ENCODE measurements around the gene DIDO1. TPM values are rescaled to one million over a fixed set of nuclear protein-coding genes. Genes with fewer than 3 reads are reported as not detected.

Gene DIDO1
- total RNA-seq, 1 experiment from 2014 or later = 85.9 TPM

GRCh38 chr20:62898093-62898964 lies 28.0 kb downstream of the DIDO1 start:
- Mint-ChIP-seq H3K4me1 (peaks cover 32 to 37% of the 10 kb centered on the region in 2 experiments), H3K9me3 (no peaks in the 10 kb centered on the region; a peak in 1 of 5 replicates), H3K27ac (peak overlapping the region in 2 of 3 experiments; percentile 17 to 37; a peak in 2 of 7 replicates), H3K4me3 (no peak overlapping the region), H3K36me3 (ENCODE audit: insufficient read depth in 1 of 3, low read depth in 3 of 3) (peaks cover 23 to 56% (median 29%) of the 10 kb centered on the region in 3 experiments; a peak in 6 of 7 replicates), H3K27me3 (ENCODE audit: low read depth) (no peaks in the 10 kb centered on the region)
- H3K27ac ChIP-seq (ENCODE audit: insufficient read length, low read depth, low read length) = no peak overlapping the region
- no peak overlapping the region for H4K91ac ChIP-seq (ENCODE audit: insufficient read length, low read depth, low read length)
- no peak overlapping the region for H3K23ac ChIP-seq (ENCODE audit: insufficient read length, low read depth, low read length)
- TF ChIP-seq CTCF (conservative IDR thresholded peaks at IDR 0.05) = no peak
- H3K9ac ChIP-seq (ENCODE audit: extremely low read depth, insufficient read length, low read length) = no peak overlapping the region
- H2AFZ ChIP-seq (ENCODE audit: low read length) = no peak overlapping the region
- H2BK15ac ChIP-seq (ENCODE audit: low read depth, low read length) = no peak overlapping the region
- WGBS (ENCODE audit: extremely low coverage, insufficient read length, low lambda C conversion rate) = no CpG with 5 or more reads among the region's 16 CpGs
- no peaks in the 10 kb centered on the region for H4K20me1 ChIP-seq (ENCODE audit: control insufficient read depth, insufficient read depth, insufficient read length)
- no peaks in the 10 kb centered on the region for H3K79me1 ChIP-seq (ENCODE audit: insufficient read depth, low read depth, low read length, poor library complexity, severe bottlenecking)
- H3K4ac ChIP-seq (ENCODE audit: low read depth, low read length) = no peak overlapping the region
- H3K56ac ChIP-seq (ENCODE audit: insufficient read length, low read depth, low read length) = no peak overlapping the region
- no peaks in the 10 kb centered on the region for H3K23me2 ChIP-seq (ENCODE audit: insufficient read length, low read depth, low read length, poor library complexity, severe bottlenecking)
- no peak overlapping the region for H4K5ac ChIP-seq (ENCODE audit: insufficient read length, low read depth, low read length)
- H2BK20ac ChIP-seq (ENCODE audit: low read depth, low read length, poor library complexity, severe bottlenecking) = no peak overlapping the region
- H3K14ac ChIP-seq (ENCODE audit: insufficient read depth, low read length) = no peak overlapping the region
- no peak overlapping the region for H3K4me2 ChIP-seq (ENCODE audit: insufficient read depth, insufficient read length, low read length)
- no peak overlapping the region for H3T11ph ChIP-seq (ENCODE audit: low read length)
- H3K4me1 ChIP-seq (ENCODE audit: insufficient read depth, low read length) = no peaks in the 10 kb centered on the region; the same call in 1 of the 2 replicates
- no peak overlapping the region for H2BK12ac ChIP-seq (ENCODE audit: insufficient read length, low read depth, low read length)
- no peaks in the 10 kb centered on the region for H3K79me2 ChIP-seq (ENCODE audit: insufficient read depth, low read length)
- H4K8ac ChIP-seq (replicated peaks; ENCODE audit: insufficient read length, low read depth, low read length) = no peak overlapping the region
- H3K9me3 ChIP-seq (ENCODE audit: control insufficient read depth, low read depth, low read length) = no peaks in the 10 kb centered on the region
- no peak overlapping the region for H2AK5ac ChIP-seq (ENCODE audit: insufficient read length, low read length)
- no peak for DNase-seq
- H3K18ac ChIP-seq (ENCODE audit: insufficient read length, low read depth, low read length) = no peak overlapping the region
- H3K27me3 ChIP-seq (ENCODE audit: insufficient read depth, low read length) = no peaks in the 10 kb centered on the region
- H2BK5ac ChIP-seq (ENCODE audit: insufficient read length, low read length) = no peak overlapping the region
- H2BK120ac ChIP-seq (ENCODE audit: low read depth, low read length, poor library complexity, severe bottlenecking) = no peak overlapping the region
